ENCODE results near the gene RAP1GAP. TPM values are rescaled to one million over a fixed set of nuclear protein-coding genes. Genes with fewer than 3 reads are reported as not detected.
A peak's percentile ranks its signal among the peaks of the same experiment; 100 is the strongest.

The RAP1GAP gene
- total RNA-seq, 2 experiments from 2014 or later: 0.12 to 0.29 TPM

GRCh38 chr1:21628798-21629393 lies 40.3 kb downstream of the RAP1GAP start:
- Mint-ChIP-seq H3K27me3 (peaks cover 11% of the 10 kb centered on the region), H3K27ac (no peak overlapping the region), H3K4me3 (no peak overlapping the region), H3K4me1 (no peaks in the 10 kb centered on the region), H3K9me3 (ENCODE audit: low read depth) (no peaks in the 10 kb centered on the region), H3K36me3 (no peaks in the 10 kb centered on the region)
- CTCF ChIA-PET: no interaction called here
- no peak for ATAC-seq
- no peak for DNase-seq

- H3K9me3 Mint-ChIP-seq (ENCODE audit: low read depth): no peaks in the 10 kb centered on the region
- H3K27me3 Mint-ChIP-seq: peaks cover 14% of the 10 kb centered on the region
- H3K4me3 Mint-ChIP-seq: no peak overlapping the region
- ATAC-seq (no peak), DNase-seq (no peak)
- H3K4me1 Mint-ChIP-seq: peaks cover 4% of the 10 kb centered on the region
- CTCF ChIA-PET: no interaction called here
- H3K36me3 Mint-ChIP-seq: no peaks in the 10 kb centered on the region
- H3K27ac Mint-ChIP-seq: no peak overlapping the region
Observed at GRCh38 chr1:21626921-21627339, 42.2 kb downstream of the RAP1GAP start.

GRCh38 chr1:21625390-21626190 lies 43.6 kb downstream of the RAP1GAP start:
- CTCF ChIA-PET: no interaction called here
- Mint-ChIP-seq H3K9me3 (ENCODE audit: low read depth) (no peaks in the 10 kb centered on the region), H3K4me3 (no peak overlapping the region), H3K27ac (no peak overlapping the region), H3K36me3 (no peaks in the 10 kb centered on the region), H3K27me3 (peaks cover 25% of the 10 kb centered on the region), H3K4me1 (peaks cover 4% of the 10 kb centered on the region)
- no peak for ATAC-seq
- no peak for DNase-seq

GRCh38 chr1:21624571-21625389 lies 44.4 kb downstream of the RAP1GAP start:
- Mint-ChIP-seq H3K27ac (no peak overlapping the region), H3K27me3 (peaks cover 27% of the 10 kb centered on the region), H3K9me3 (ENCODE audit: low read depth) (no peaks in the 10 kb centered on the region), H3K36me3 (no peaks in the 10 kb centered on the region), H3K4me1 (peaks cover 4% of the 10 kb centered on the region), H3K4me3 (no peak overlapping the region)
- CTCF ChIA-PET: no interaction called here
- ATAC-seq: no peak
- no peak for DNase-seq

GRCh38 chr1:21623410-21623961 lies 45.7 kb downstream of the RAP1GAP start:
- Mint-ChIP-seq H3K9me3 (ENCODE audit: low read depth) (no peaks in the 10 kb centered on the region), H3K4me3 (no peak overlapping the region), H3K27me3 (peaks cover 20% of the 10 kb centered on the region), H3K4me1 (peaks cover 4% of the 10 kb centered on the region), H3K36me3 (no peaks in the 10 kb centered on the region), H3K27ac (no peak overlapping the region)
- CTCF ChIA-PET: no interaction called here
- ATAC-seq (no peak), DNase-seq (no peak)

- no peaks in the 10 kb centered on the region for H3K36me3 Mint-ChIP-seq
- no peaks in the 10 kb centered on the region for H3K9me3 Mint-ChIP-seq (ENCODE audit: low read depth)
- H3K27me3 Mint-ChIP-seq: peaks cover 20% of the 10 kb centered on the region
- peak overlapping the region; percentile 49 for H3K4me3 Mint-ChIP-seq
- CTCF ChIA-PET: interaction anchor here (1.1 to 1.6 kb wide), 3 partner anchors 16 to 390 kb away, joined by 3 to 4 read pairs (median 3); no protein-coding TSS in a partner anchor
- peak; percentile 85 for ATAC-seq
- peak; percentile 43 for DNase-seq
- H3K27ac Mint-ChIP-seq: no peak overlapping the region
- H3K4me1 Mint-ChIP-seq: peaks cover 4% of the 10 kb centered on the region
Observed at GRCh38 chr1:21622466-21623315, 46.5 kb downstream of the RAP1GAP start.

GRCh38 chr1:21621761-21622436 lies 47.3 kb downstream of the RAP1GAP start:
- no peaks in the 10 kb centered on the region for H3K9me3 Mint-ChIP-seq (ENCODE audit: low read depth)
- DNase-seq: no peak
- H3K27ac Mint-ChIP-seq: no peak overlapping the region
- peaks cover 20% of the 10 kb centered on the region for H3K27me3 Mint-ChIP-seq
- H3K36me3 Mint-ChIP-seq: no peaks in the 10 kb centered on the region
- no peak for ATAC-seq
- H3K4me3 Mint-ChIP-seq: no peak overlapping the region
- H3K4me1 Mint-ChIP-seq: peaks cover 4% of the 10 kb centered on the region
- CTCF ChIA-PET: interaction anchor here (1.1 to 1.6 kb wide), 3 partner anchors 16 to 390 kb away, joined by 3 to 4 read pairs (median 3); no protein-coding TSS in a partner anchor

- Mint-ChIP-seq H3K4me3 (no peak overlapping the region), H3K4me1 (peaks cover 4% of the 10 kb centered on the region), H3K27ac (no peak overlapping the region), H3K27me3 (peaks cover 20% of the 10 kb centered on the region), H3K36me3 (no peaks in the 10 kb centered on the region), H3K9me3 (ENCODE audit: low read depth) (no peaks in the 10 kb centered on the region)
- ATAC-seq (no peak), DNase-seq (no peak)
- CTCF ChIA-PET: interaction anchor here (0.9 to 1.6 kb wide), 2 partner anchors 15 to 38 kb away, joined by 3 read pairs; no protein-coding TSS in a partner anchor
Observed at GRCh38 chr1:21621051-21621450, 48.1 kb downstream of the RAP1GAP start.

- CTCF ChIA-PET: interaction anchor here (0.9 kb wide), 1 partner anchor 39 kb away, joined by 3 read pairs; no protein-coding TSS in a partner anchor
- ATAC-seq (no peak), DNase-seq (no peak)
- Mint-ChIP-seq H3K9me3 (ENCODE audit: low read depth) (no peaks in the 10 kb centered on the region), H3K27ac (no peak overlapping the region), H3K4me3 (no peak overlapping the region), H3K4me1 (peaks cover 4% of the 10 kb centered on the region), H3K36me3 (no peaks in the 10 kb centered on the region), H3K27me3 (peaks cover 20% of the 10 kb centered on the region)
Observed at GRCh38 chr1:21620496-21620895, 48.7 kb downstream of the RAP1GAP start.

GRCh38 chr1:21620011-21620410 lies 49.1 kb downstream of the RAP1GAP start:
- CTCF ChIA-PET: interaction anchor here (0.9 kb wide), 1 partner anchor 39 kb away, joined by 3 read pairs; no protein-coding TSS in a partner anchor
- no peak overlapping the region for H3K27ac Mint-ChIP-seq
- H3K4me1 Mint-ChIP-seq: peaks cover 4% of the 10 kb centered on the region
- H3K27me3 Mint-ChIP-seq: peaks cover 20% of the 10 kb centered on the region
- H3K9me3 Mint-ChIP-seq (ENCODE audit: low read depth): no peaks in the 10 kb centered on the region
- DNase-seq (no peak), ATAC-seq (no peak)
- no peaks in the 10 kb centered on the region for H3K36me3 Mint-ChIP-seq
- no peak overlapping the region for H3K4me3 Mint-ChIP-seq

- H3K4me1 Mint-ChIP-seq: peaks cover 4% of the 10 kb centered on the region
- H3K36me3 Mint-ChIP-seq: no peaks in the 10 kb centered on the region
- DNase-seq (no peak), ATAC-seq (no peak)
- H3K4me3 Mint-ChIP-seq: no peak overlapping the region
- peaks cover 20% of the 10 kb centered on the region for H3K27me3 Mint-ChIP-seq
- no peaks in the 10 kb centered on the region for H3K9me3 Mint-ChIP-seq (ENCODE audit: low read depth)
- no peak overlapping the region for H3K27ac Mint-ChIP-seq
- CTCF ChIA-PET: no interaction called here
Observed at GRCh38 chr1:21619375-21619947, 49.7 kb downstream of the RAP1GAP start.
